ENCODE results near the gene SCNN1B. TPM values are rescaled to one million over a fixed set of nuclear protein-coding genes. Genes with fewer than 3 reads are reported as not detected.
"Not testable (repeated sequence)": the region's sequence is repeated elsewhere in the genome, so short reads cannot be mapped to it uniquely, and the experiment has no call there.

The SCNN1B gene, protein sequence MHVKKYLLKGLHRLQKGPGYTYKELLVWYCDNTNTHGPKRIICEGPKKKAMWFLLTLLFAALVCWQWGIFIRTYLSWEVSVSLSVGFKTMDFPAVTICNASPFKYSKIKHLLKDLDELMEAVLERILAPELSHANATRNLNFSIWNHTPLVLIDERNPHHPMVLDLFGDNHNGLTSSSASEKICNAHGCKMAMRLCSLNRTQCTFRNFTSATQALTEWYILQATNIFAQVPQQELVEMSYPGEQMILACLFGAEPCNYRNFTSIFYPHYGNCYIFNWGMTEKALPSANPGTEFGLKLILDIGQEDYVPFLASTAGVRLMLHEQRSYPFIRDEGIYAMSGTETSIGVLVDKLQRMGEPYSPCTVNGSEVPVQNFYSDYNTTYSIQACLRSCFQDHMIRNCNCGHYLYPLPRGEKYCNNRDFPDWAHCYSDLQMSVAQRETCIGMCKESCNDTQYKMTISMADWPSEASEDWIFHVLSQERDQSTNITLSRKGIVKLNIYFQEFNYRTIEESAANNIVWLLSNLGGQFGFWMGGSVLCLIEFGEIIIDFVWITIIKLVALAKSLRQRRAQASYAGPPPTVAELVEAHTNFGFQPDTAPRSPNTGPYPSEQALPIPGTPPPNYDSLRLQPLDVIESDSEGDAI
- total RNA-seq (1 to 10 TPM in 1 of 9 donors, under 1 TPM in 2, not detected in 6; 0.27 to 1.1 (median 0.71) TPM), polyA plus RNA-seq (under 1 TPM; 0.15 to 0.34 TPM)
- long read RNA-seq, donor 1, partial matches to known transcripts = 1 of 1 reads
- long read RNA-seq, donor 1, other reads (novel, unspliced or antisense) = 0 of 1 reads
- long read RNA-seq, donor 2 = 0 reads
- long read RNA-seq, donor 3 = 0 reads

DNA sequence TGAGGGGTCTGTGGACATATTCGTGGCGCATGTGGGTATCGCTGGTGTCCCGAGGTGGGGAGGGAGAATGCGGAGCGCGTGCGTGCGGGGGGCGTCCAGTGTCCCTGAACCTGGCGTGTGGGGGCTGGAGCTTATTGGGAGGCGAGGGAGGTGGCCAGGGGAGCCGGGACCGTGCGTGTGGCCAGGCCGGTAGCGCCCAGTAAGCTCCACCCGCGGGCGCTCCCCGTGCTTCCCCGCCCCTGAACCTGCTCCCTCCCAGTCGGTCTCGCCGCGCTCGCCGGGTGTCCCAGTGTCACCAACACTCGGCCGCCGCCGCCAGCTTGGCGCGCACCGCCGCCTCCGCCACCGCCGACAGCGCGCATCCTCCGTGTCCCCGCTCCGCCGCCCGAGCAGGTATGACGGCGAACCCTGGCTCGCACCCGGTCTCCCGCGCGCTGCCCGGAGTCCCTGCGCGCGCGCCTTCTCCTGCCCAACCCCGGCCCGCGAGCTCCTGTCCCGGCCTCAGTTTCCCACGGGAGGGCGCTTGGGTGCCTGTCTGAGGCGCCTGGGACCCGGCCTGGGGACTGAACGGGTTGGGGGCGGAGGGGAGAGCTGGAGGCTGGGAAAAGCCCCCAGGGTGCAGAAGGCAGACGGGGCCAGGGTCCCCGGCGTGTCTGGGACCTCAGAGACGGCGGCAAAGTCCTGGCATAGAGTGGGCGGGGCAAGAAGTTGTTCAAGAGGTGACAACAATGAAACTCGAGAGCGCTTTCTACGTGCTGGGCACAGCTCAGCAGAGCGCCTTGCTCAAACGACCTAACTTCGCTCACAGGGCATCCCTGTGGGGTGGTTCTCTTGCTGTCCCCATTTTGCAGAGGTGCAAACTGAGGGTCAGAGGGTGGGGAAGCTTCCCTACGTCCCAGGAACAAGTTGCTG lies at the start of gene SCNN1B:
TSS of gene SCNN1B (plus strand) at position 258 of the 912 bp plus-strand sequence. CDS start 46,298 bp downstream, outside the sequence.
- H3K27me3 ChIP-seq = peaks cover 8 to 48% (median 29%) of the 10 kb centered on the region in 9 donors
- TF ChIP-seq, protein P1, sequence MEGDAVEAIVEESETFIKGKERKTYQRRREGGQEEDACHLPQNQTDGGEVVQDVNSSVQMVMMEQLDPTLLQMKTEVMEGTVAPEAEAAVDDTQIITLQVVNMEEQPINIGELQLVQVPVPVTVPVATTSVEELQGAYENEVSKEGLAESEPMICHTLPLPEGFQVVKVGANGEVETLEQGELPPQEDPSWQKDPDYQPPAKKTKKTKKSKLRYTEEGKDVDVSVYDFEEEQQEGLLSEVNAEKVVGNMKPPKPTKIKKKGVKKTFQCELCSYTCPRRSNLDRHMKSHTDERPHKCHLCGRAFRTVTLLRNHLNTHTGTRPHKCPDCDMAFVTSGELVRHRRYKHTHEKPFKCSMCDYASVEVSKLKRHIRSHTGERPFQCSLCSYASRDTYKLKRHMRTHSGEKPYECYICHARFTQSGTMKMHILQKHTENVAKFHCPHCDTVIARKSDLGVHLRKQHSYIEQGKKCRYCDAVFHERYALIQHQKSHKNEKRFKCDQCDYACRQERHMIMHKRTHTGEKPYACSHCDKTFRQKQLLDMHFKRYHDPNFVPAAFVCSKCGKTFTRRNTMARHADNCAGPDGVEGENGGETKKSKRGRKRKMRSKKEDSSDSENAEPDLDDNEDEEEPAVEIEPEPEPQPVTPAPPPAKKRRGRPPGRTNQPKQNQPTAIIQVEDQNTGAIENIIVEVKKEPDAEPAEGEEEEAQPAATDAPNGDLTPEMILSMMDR (IDR thresholded peaks at IDR 0.05) = no peak
- no peak for TF ChIP-seq POLR2A (IDR thresholded peaks at IDR 0.05)
- peaks cover 0 to 3% (median 0%) of the 10 kb centered on the region in 12 donors for H3K9me3 ChIP-seq
- no peaks in the 10 kb centered on the region for H3K36me3 ChIP-seq
- 2 to 4% (median 2%) methylated on average over 44 to 81 of the region's 81 CpGs for WGBS, 4 donors
- no peak for DNase-seq
- intact Hi-C loops (cut with DNase I) = loop anchor here in 1 of 10 donors (10.0 kb wide), 1 partner anchor 138 kb away; no protein-coding TSS in a partner anchor
- peaks cover 0 to 11% (median 0%) of the 10 kb centered on the region in 12 donors for H3K4me1 ChIP-seq
- ATAC-seq = peak in 2 of 4 donors; percentile 31 to 41
- H3K27ac ChIP-seq = no peak within 1 kb of the TSS
- H3K4me3 ChIP-seq = peak within 1 kb of the TSS in 10 of 12 donors; percentile 12 to 35 (median 18)

DNA sequence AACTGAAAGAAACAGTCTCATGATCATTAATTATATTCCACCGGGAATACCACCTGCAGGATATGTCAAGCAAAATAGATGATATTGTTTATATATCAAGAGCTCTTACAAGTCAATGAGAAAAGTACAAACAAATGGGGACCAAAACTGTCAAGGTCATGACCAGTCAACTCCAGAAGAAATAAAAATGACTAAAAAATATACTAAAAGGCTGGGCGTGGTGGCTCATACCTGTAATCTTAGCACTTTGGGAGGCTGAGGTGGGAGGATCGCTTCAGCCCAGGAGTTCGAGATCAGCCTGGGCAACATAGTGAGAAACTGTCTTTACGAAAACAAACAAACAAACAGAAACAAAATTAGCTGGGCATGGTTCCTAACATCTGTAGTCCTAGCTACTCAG lies 49.8 kb upstream of the SCNN1B start:
- peaks cover 0 to 3% (median 0%) of the 10 kb centered on the region in 9 donors for H3K27me3 ChIP-seq
- H3K4me3 ChIP-seq = no peak overlapping the region
- intact Hi-C loops (cut with DNase I) = no loop called here
- peaks cover 0 to 5% (median 0%) of the 10 kb centered on the region in 12 donors for H3K9me3 ChIP-seq
- DNase-seq = no peak
- H3K36me3 ChIP-seq = no peaks in the 10 kb centered on the region
- 89 to 95% (median 93%) methylated on average over 5 of the region's 5 CpGs for WGBS, 4 donors
- no peak for TF ChIP-seq POLR2A (IDR thresholded peaks at IDR 0.05)
- H3K4me1 ChIP-seq = peaks cover 0 to 9% (median 0%) of the 10 kb centered on the region in 12 donors
- ATAC-seq = no peak
- no peak overlapping the region for H3K27ac ChIP-seq

DNA sequence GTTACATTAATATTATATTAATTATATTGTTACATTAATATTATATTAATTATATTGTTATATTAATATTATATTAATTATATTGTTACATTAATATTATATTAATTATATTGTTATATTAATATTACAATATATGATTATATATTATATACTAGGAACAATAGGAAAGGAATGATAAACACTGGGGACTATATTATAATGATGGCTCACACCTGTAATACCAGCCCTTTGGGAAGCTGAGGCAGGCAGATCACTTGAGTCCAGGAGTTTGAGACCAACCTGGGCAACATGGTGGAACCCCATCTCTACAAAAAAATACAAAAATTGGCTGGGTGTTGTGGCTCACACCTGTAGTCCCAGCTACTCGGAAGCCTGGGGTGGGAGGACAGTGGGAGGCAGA lies 48.5 kb upstream of the SCNN1B start:
- H3K9me3 ChIP-seq; H3K36me3 ChIP-seq; DNase-seq; H3K27ac ChIP-seq; H3K4me1 ChIP-seq; H3K4me3 ChIP-seq; H3K27me3 ChIP-seq; intact Hi-C loops (cut with DNase I); ATAC-seq: not testable (repeated sequence)
- 78 to 90% (median 84%) methylated on average over 1 of the region's 1 CpG for WGBS, 4 donors

DNA sequence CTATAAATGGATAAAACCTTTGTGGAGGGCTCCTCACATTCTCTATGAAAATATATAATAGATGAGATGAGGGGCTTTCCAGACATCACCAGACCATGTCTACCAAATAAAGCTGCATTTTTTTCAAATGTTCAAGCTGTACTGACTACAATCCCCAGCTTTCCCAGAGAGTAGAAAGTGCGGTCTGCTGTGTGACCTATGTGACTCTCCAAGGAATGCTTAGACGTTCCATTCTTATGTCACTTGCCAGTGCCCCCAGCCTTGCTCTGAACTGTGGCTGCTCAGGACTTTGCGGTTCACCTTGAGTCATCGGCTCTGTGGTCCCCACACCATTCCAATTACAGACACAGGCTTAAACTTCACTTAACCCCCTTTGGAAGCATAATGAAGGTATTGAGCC lies 47.8 kb upstream of the SCNN1B start:
- no peaks in the 10 kb centered on the region for H3K36me3 ChIP-seq
- no peak overlapping the region for H3K27ac ChIP-seq
- peaks cover 0 to 5% (median 0%) of the 10 kb centered on the region in 12 donors for H3K9me3 ChIP-seq
- H3K27me3 ChIP-seq = peaks cover 0 to 3% (median 0%) of the 10 kb centered on the region in 9 donors
- ATAC-seq (no peak), DNase-seq (no peak)
- no peaks in the 10 kb centered on the region for H3K4me1 ChIP-seq
- intact Hi-C loops (cut with DNase I) = no loop called here
- H3K4me3 ChIP-seq = no peak overlapping the region
- 52 to 68% (median 58%) methylated on average over 4 of the region's 4 CpGs for WGBS, 4 donors
- TF ChIP-seq, protein P1 (IDR thresholded peaks at IDR 0.05) = no peak
- no peak for TF ChIP-seq POLR2A (IDR thresholded peaks at IDR 0.05)
